Left renal pelvis (tissue), 4 donors: Measurements from ENCODE around the gene HDDC3. TPM values are rescaled to one million over a fixed set of nuclear protein-coding genes. Genes with fewer than 3 reads are reported as not detected.

Source experiments
- DNase-seq, 4 donors: peaks; one replicate each; pipeline ENCODE4 v3.0.0-alpha.2; 2013; ENCODE audit warnings: low read depth in 4 of 4, low spot score in 3 of 4
- polyA plus RNA-seq, 4 donors: library from polyadenylated mRNA; unstranded; fragments of 120-200 nt; gene quantifications; one replicate each; pipeline ENCODE4 v1.2.1, GENCODE V29; 2013; ENCODE audit not compliant: insufficient read length in 4 of 4

HDDC3 gene
- polyA plus RNA-seq, 4 donors: 9.9 to 16.4 (median 15.2) TPM

- DNase-seq: no peak
Measured at GRCh38 chr15:90895571-90896117, 36.7 kb downstream of the HDDC3 start.

GRCh38 chr15:90893175-90894090 lies 38.9 kb downstream of the HDDC3 start:
- no peak for DNase-seq

GRCh38 chr15:90892498-90893174 lies 39.7 kb downstream of the HDDC3 start:
- DNase-seq: no peak

- no peak for DNase-seq
Measured at GRCh38 chr15:90892023-90892422, 40.3 kb downstream of the HDDC3 start.

- DNase-seq: no peak
Measured at GRCh38 chr15:90891346-90891949, 40.9 kb downstream of the HDDC3 start.

- no peak for DNase-seq
Measured at GRCh38 chr15:90890839-90891238, 41.5 kb downstream of the HDDC3 start.

GRCh38 chr15:90889736-90890456 lies 42.5 kb downstream of the HDDC3 start:
- DNase-seq: no peak

- DNase-seq: no peak
Measured at GRCh38 chr15:90889313-90889730, 43.0 kb downstream of the HDDC3 start.

- no peak for DNase-seq
Measured at GRCh38 chr15:90887037-90887481, 45.3 kb downstream of the HDDC3 start.

- DNase-seq: no peak
Measured at GRCh38 chr15:90886291-90886614, 46.1 kb downstream of the HDDC3 start.

- no peak for DNase-seq
Measured at GRCh38 chr15:90885432-90886290, 46.7 kb downstream of the HDDC3 start.

GRCh38 chr15:90884719-90885431 lies 47.5 kb downstream of the HDDC3 start:
- no peak for DNase-seq

GRCh38 chr15:90883976-90884718 lies 48.2 kb downstream of the HDDC3 start, which contains the start of gene FES:
Gene FES, plus strand, starts transcription at chr15:90884504. Its CDS starts 542 bp downstream, at chr15:90885046.
- DNase-seq: no peak

GRCh38 chr15:90883526-90883975 lies 48.8 kb downstream of the HDDC3 start:
- no peak for DNase-seq

GRCh38 chr15:90882781-90883525 lies 49.4 kb downstream of the HDDC3 start:
- DNase-seq: no peak

- no peak for DNase-seq
Measured at GRCh38 chr15:90881978-90882721, 50.2 kb downstream of the HDDC3 start.
